ENCODE data around the gene YTHDC1.

Gene YTHDC1

GRCh38 chr4:68361146-68361589, 11.3 kb upstream of the YTHDC1 start:
- Histone ChIP-seq H3K9ac (no peak overlapping the region), H3K27ac (no peak overlapping the region)

DNA sequence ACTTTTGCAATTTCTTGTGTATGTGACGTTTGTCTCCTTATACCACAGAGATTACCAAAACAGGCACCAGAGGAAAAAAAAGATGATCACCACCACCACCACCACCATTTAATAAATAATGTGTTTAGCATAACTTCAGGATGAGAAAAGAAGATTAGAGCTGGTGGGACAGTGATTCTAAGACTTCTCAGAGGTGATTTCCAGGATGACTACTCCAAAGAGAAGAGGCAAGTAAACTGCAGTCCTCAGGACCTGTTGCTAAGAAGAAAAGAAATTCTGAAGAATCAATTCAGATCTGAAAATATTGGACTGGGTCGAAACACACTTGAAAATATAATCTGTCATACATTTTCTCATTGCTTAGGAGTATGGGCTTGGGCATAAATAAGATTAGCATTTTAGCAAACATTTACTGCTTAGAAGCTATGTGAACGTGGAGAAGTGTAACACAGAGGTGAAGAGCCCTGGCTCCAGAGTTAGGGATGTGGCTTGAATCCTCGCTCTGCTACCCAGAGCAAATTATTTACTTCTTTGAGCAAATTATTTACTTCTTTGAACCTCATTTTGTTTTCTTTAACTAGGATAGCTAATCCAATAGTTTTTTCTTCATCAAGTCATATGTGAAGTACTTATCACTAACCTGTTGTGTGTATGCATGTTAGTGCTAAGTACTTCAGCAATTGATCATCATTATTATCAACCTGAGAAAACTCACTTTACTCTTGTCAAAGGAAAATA, 10.5 kb upstream of the YTHDC1 start:
- TF ChIP-seq CTCF (IDR thresholded peaks at IDR 0.05) = no peak
- H2AFZ ChIP-seq = no peak overlapping the region
- H3K79me2 ChIP-seq = no peaks in the 10 kb centered on the region
- H3K4me3 ChIP-seq (ENCODE audit: low read depth, low read length) = no peak overlapping the region
- no peaks in the 10 kb centered on the region for H3K27me3 ChIP-seq (ENCODE audit: control insufficient read depth, insufficient read depth, low read length)
- H3K4me1 ChIP-seq = no peaks in the 10 kb centered on the region
- no peak overlapping the region for H3K4me2 ChIP-seq (ENCODE audit: low read length)
- H3K36me3 ChIP-seq (ENCODE audit: control insufficient read depth, insufficient read depth, low read length) = no peaks in the 10 kb centered on the region
- H3K9me3 ChIP-seq (ENCODE audit: control insufficient read depth, low read length) = no peaks in the 10 kb centered on the region
- H3K9ac ChIP-seq = no peak overlapping the region
- no peak overlapping the region for H3K27ac ChIP-seq

More at GRCh38 chr4:68361146-68361589, 11.3 kb upstream of the YTHDC1 start:
- Histone ChIP-seq H3K79me2 (no peaks in the 10 kb centered on the region), H3K4me2 (ENCODE audit: low read length) (no peak overlapping the region), H2AFZ (no peak overlapping the region), H3K4me1 (no peaks in the 10 kb centered on the region), H3K9me3 (ENCODE audit: control insufficient read depth, low read length) (no peaks in the 10 kb centered on the region), H3K27me3 (ENCODE audit: control insufficient read depth, insufficient read depth, low read length) (no peaks in the 10 kb centered on the region), H3K36me3 (ENCODE audit: control insufficient read depth, insufficient read depth, low read length) (no peaks in the 10 kb centered on the region), H3K4me3 (ENCODE audit: low read depth, low read length) (no peak overlapping the region)
- no peak for TF ChIP-seq CTCF (IDR thresholded peaks at IDR 0.05)

GRCh38 chr4:68359508-68359907, 9.6 kb upstream of the YTHDC1 start:
- H3K36me3 ChIP-seq (ENCODE audit: control insufficient read depth, insufficient read depth, low read length) = no peaks in the 10 kb centered on the region
- no peak overlapping the region for H3K4me2 ChIP-seq (ENCODE audit: low read length)
- no peak overlapping the region for H3K27ac ChIP-seq
- no peak overlapping the region for H2AFZ ChIP-seq
- no peaks in the 10 kb centered on the region for H3K79me2 ChIP-seq
- H3K27me3 ChIP-seq (ENCODE audit: control insufficient read depth, insufficient read depth, low read length) = no peaks in the 10 kb centered on the region
- no peaks in the 10 kb centered on the region for H3K4me1 ChIP-seq
- no peak for TF ChIP-seq CTCF (IDR thresholded peaks at IDR 0.05)
- H3K4me3 ChIP-seq (ENCODE audit: low read depth, low read length) = no peak overlapping the region
- no peak overlapping the region for H3K9ac ChIP-seq
- H3K9me3 ChIP-seq (ENCODE audit: control insufficient read depth, low read length) = no peaks in the 10 kb centered on the region

DNA sequence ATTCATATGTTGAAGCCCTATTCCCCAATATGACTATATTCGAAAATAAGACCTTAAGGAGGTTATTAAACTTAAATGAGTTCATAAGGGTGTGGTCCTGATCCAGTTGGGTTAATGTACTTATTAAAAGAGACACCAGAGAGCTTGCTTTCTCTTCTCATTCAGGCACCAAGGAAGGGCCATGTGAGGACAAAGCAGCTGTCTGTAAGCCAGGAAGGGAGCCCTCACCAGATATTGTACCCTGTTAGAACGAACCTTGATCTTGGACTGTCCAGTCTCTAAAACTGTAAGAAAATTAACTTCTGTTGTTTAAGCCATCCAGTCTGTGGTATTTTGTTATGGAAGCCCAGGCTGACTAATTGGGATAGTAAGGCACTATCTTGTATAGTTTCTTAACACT, 9.1 kb upstream of the YTHDC1 start:
- no peaks in the 10 kb centered on the region for H3K27me3 ChIP-seq (ENCODE audit: control insufficient read depth, insufficient read depth, low read length)
- H3K27ac ChIP-seq = no peak overlapping the region
- no peak overlapping the region for H3K4me3 ChIP-seq (ENCODE audit: low read depth, low read length)
- no peaks in the 10 kb centered on the region for H3K4me1 ChIP-seq
- no peak overlapping the region for H3K9ac ChIP-seq
- no peaks in the 10 kb centered on the region for H3K36me3 ChIP-seq (ENCODE audit: control insufficient read depth, insufficient read depth, low read length)
- H2AFZ ChIP-seq = no peak overlapping the region
- H3K9me3 ChIP-seq (ENCODE audit: control insufficient read depth, low read length) = no peaks in the 10 kb centered on the region
- H3K4me2 ChIP-seq (ENCODE audit: low read length) = no peak overlapping the region
- no peak for TF ChIP-seq CTCF (IDR thresholded peaks at IDR 0.05)
- H3K79me2 ChIP-seq = no peaks in the 10 kb centered on the region

DNA sequence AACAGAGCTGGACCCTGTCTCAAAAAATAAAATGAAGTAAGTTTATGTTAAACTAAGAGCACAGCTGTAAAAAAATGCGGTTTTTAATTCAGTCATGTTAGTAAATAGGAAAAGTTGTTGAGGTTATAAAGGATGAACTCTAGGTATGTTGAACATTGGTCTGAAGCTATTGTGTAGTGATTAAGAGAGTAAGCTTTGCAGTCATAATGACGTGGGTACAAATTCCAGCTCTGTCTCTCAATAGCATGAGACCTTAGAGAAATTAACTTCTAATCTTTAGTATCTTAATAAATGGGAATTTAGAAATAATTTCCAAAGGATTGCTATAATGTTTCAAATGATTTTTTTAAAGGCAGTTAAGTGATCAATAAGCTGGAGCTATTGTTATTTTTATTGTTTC, 2.9 kb upstream of the YTHDC1 start:
- no peak overlapping the region for H2AFZ ChIP-seq
- no peaks in the 10 kb centered on the region for H3K36me3 ChIP-seq (ENCODE audit: control insufficient read depth, insufficient read depth, low read length)
- peaks cover 3% of the 10 kb centered on the region for H3K4me1 ChIP-seq
- H3K27me3 ChIP-seq (ENCODE audit: control insufficient read depth, insufficient read depth, low read length) = no peaks in the 10 kb centered on the region
- H3K27ac ChIP-seq = no peak overlapping the region
- no peak for TF ChIP-seq CTCF (IDR thresholded peaks at IDR 0.05)
- H3K79me2 ChIP-seq = peaks cover 3% of the 10 kb centered on the region
- H3K9ac ChIP-seq = no peak overlapping the region
- no peak overlapping the region for H3K4me2 ChIP-seq (ENCODE audit: low read length)
- no peaks in the 10 kb centered on the region for H3K9me3 ChIP-seq (ENCODE audit: control insufficient read depth, low read length)
- no peak overlapping the region for H3K4me3 ChIP-seq (ENCODE audit: low read depth, low read length)

Data from parathyroid adenoma (tissue), 2 donors.